ENCODE measurements around the gene VRK1. TPM values are rescaled to one million over a fixed set of nuclear protein-coding genes. Genes with fewer than 3 reads are reported as not detected.

VRK1 gene
- total and polyA plus RNA-seq, 2 of the 8 experiments (the other 6 are each of a cell fraction or from before 2014, with no cell fraction given), result 24.2 to 64.8 TPM

DNA sequence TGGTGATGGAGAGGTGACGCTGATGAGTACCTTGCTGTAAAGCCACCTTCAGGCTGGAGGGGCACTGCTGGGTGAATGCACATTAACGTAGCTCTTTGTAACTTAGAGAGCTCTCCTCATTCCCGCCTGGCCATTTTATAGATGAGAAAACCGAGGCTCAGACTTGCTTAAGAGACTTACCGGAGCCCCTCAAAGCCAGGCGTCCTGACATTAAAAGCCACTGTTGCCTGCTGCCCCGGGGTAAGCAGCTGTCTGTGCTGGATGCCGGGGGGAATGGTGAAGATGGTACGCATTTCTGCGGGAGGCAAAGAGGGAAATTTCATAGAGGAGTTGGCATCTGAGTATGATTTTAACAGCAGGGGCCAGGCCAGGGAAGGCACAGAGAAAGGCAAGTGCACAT, 49.6 kb upstream of the VRK1 start:
- H3K9ac ChIP-seq (replicated peaks in 1 of 4; ENCODE audit: extremely low read depth in 1 of 4, low read depth in 3 of 4, low read length in 3 of 4), result no peak overlapping the region
- no peak overlapping the region for H2BK120ac ChIP-seq (replicated peaks; ENCODE audit: low read depth, low read length)
- H2AK5ac ChIP-seq (ENCODE audit: low read depth, low read length), result no peak overlapping the region
- no peak overlapping the region for H3K23ac ChIP-seq (ENCODE audit: insufficient read length)
- FAIRE-seq, result no peak
- H3K9me3 ChIP-seq (ENCODE audit: insufficient read depth in 2 of 2, low read depth in 1 of 2, low read length in 1 of 2), result no peaks in the 10 kb centered on the region
- H4K8ac ChIP-seq (ENCODE audit: extremely low read depth, insufficient read depth, low read length), result no peak overlapping the region; the same call in 1 of the 2 replicates
- H2BK15ac ChIP-seq (ENCODE audit: low read length), result no peak overlapping the region
- no peaks in the 10 kb centered on the region for H3K27me3 ChIP-seq (replicated peaks in 1 of 4; ENCODE audit: control insufficient read depth in 3 of 4, extremely low read depth in 1 of 4, insufficient read depth in 3 of 4, low read length in 3 of 4)
- H3K79me2 ChIP-seq (ENCODE audit: control insufficient read depth in 1 of 2, insufficient read depth in 2 of 2, low read length in 2 of 2), result no peaks in the 10 kb centered on the region
- no peaks in the 10 kb centered on the region for H3K4me1 ChIP-seq (replicated peaks in 1 of 4; ENCODE audit: control insufficient read depth in 3 of 4, insufficient read depth in 4 of 4, low read length in 3 of 4)
- H2BK20ac ChIP-seq (ENCODE audit: low read length), result no peak overlapping the region
- ChIA-PET CTCF (ENCODE audit: partially characterized antibody) (interaction anchor here (0.6 to 1.7 kb wide), 9 partner anchors 9 to 701 kb away, joined by 3 to 7 read pairs (median 3); no protein-coding TSS in a partner anchor), POLR2A (ENCODE audit: partially characterized antibody) (no interaction called here)
- H2AFZ ChIP-seq (ENCODE audit: low read length), result no peak overlapping the region
- no peak overlapping the region for H2BK5ac ChIP-seq (ENCODE audit: low read depth, low read length)
- no peak overlapping the region for H2BK12ac ChIP-seq (ENCODE audit: low read depth, low read length)
- H3K23me2 ChIP-seq (ENCODE audit: low read depth, low read length), result no peaks in the 10 kb centered on the region; the same call in 1 of the 2 replicates
- H4K91ac ChIP-seq (replicated peaks; ENCODE audit: insufficient read length, low read length), result no peak overlapping the region
- no peak overlapping the region for H3K4me2 ChIP-seq (ENCODE audit: insufficient read depth in 1 of 2, low read depth in 2 of 2, low read length in 2 of 2)
- WGBS, 2 experiments (ENCODE audit: extremely low coverage in 1 of 2, insufficient coverage in 1 of 2, insufficient read length in 1 of 2, insufficient replicate concordance in 2 of 2, low coverage in 1 of 2, low lambda C conversion rate in 2 of 2, missing lambda C conversion rate in 1 of 2), result 90% methylated on average over 10 of the region's 10 CpGs; no CpG with 5 or more reads in 1 of the 2 experiments
- no peak overlapping the region for H3K4me3 ChIP-seq (ENCODE audit: extremely low read depth in 1 of 4, insufficient read depth in 2 of 4, low read depth in 3 of 4, low read length in 4 of 4)
- H3K27ac ChIP-seq (ENCODE audit: low read depth, low read length), result no peak overlapping the region
- no peaks in the 10 kb centered on the region for H3K79me1 ChIP-seq (ENCODE audit: low read depth, low read length)
- no peak overlapping the region for H3K14ac ChIP-seq (ENCODE audit: insufficient read length)
- peaks cover 0 to 2% of the 10 kb centered on the region in 2 experiments for H4K20me1 ChIP-seq (replicated peaks in 1 of 2; ENCODE audit: control insufficient read depth in 1 of 2, insufficient read depth in 2 of 2, low read length in 2 of 2)
- no peak overlapping the region for H3K56ac ChIP-seq (replicated peaks; ENCODE audit: insufficient read length, low read depth, low read length)
- no peak overlapping the region for H4K5ac ChIP-seq (ENCODE audit: insufficient read length, low read depth, low read length)
- H3K4ac ChIP-seq (replicated peaks; ENCODE audit: insufficient read length, low read depth, low read length), result no peak overlapping the region
- no peaks in the 10 kb centered on the region for H3K36me3 ChIP-seq (ENCODE audit: control insufficient read depth in 2 of 4, insufficient read depth in 4 of 4, low read length in 3 of 4)
- no peak for DNase-seq (ENCODE audit: low read depth in 1 of 2, low spot score in 2 of 2)
- no peak overlapping the region for H3K18ac ChIP-seq (ENCODE audit: extremely low read depth, low read length)
- TF ChIP-seq GTF2F1 (IDR thresholded peaks at IDR 0.05; ENCODE audit: borderline replicate concordance, low read depth, low read length) (no peak), KDM1A (IDR thresholded peaks at IDR 0.05; ENCODE audit: borderline replicate concordance, low read length) (peak; percentile 51; the same call in 1 of the 2 replicates), RNF2 (IDR thresholded peaks at IDR 0.05; ENCODE audit: borderline replicate concordance, low read depth, low read length, missing control alignments, poor library complexity, severe bottlenecking) (no peak), SIN3A (conservative IDR thresholded peaks at IDR 0.05 in 1 of 2, IDR thresholded peaks at IDR 0.05 in 1 of 2; ENCODE audit: low read depth in 1 of 2, low read length in 2 of 2) (no peak), TCF12 (IDR thresholded peaks at IDR 0.05; ENCODE audit: low read depth, low read length) (no peak), RAD21 (IDR thresholded peaks at IDR 0.05 in 1 of 2, conservative IDR thresholded peaks at IDR 0.05 in 1 of 2; ENCODE audit: low read depth in 2 of 2, low read length in 2 of 2) (peak in 1 of 2 experiments; percentile 11; a peak in 1 of 4 replicates), YY1 (IDR thresholded peaks at IDR 0.05; ENCODE audit: low read depth, low read length) (no peak), NRF1 (IDR thresholded peaks at IDR 0.05; ENCODE audit: low read depth, low read length) (no peak), TAF1 (IDR thresholded peaks at IDR 0.05; ENCODE audit: low read depth, low read length) (no peak)
- TF ChIP-seq, protein P1, sequence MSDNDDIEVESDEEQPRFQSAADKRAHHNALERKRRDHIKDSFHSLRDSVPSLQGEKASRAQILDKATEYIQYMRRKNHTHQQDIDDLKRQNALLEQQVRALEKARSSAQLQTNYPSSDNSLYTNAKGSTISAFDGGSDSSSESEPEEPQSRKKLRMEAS (IDR thresholded peaks at IDR 0.05), result no peak

All from H1 (cell line).